Stimulated activated CD8-positive, alpha-beta memory T cell treated with anti-CD3 and anti-CD28 coated beads, Interleukin-7, amount 100 ng/mL, for 4 hours (primary cell): ENCODE measurements around the gene ANGPTL8.

Source experiments
- DNase-seq, 2 donors: peaks; one replicate each; pipeline ENCODE4 v3.0.0-alpha.2; 2020; ENCODE audit warnings: low read depth in 2 of 2

ANGPTL8 gene

GRCh38 chr19:11203194-11204075, 36.0 kb upstream of the ANGPTL8 start:
- DNase-seq, result no peak

GRCh38 chr19:11204076-11204602, 35.3 kb upstream of the ANGPTL8 start:
- DNase-seq, result no peak

GRCh38 chr19:11204943-11205349, 34.5 kb upstream of the ANGPTL8 start:
- DNase-seq, result no peak

DNA sequence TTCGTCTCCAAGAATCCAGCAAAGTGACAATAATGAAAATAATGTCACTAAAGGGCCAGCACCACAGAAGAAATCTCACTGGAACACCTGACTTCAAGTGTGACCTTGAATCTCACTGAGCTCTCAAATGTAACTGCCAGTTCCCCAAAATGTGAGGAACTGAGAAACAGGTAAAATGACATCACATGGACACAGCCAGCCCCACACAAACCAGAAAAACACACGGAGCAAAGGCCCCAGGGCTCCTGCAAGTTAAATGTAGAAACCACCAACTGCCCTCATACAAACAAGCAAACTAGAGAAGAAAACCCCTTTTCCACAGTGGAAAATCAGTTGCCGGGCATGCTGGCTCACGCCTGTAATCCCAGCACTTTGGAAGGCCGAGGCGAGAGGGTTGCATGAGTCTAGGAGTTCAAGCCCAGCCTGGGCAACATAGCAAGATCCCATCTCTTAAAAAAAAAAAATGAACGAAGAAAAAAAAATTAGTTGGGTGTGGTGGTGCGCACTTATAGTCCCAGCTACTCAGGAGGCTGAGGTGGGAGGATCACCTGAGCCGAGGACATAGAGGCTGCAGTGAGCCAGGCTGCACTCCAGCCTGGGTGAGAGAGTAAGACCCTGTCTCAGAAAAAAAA, 33.4 kb upstream of the ANGPTL8 start:
- DNase-seq, result no peak

- no peak for DNase-seq
Observed at GRCh38 chr19:11208561-11209471, 30.6 kb upstream of the ANGPTL8 start.

DNA sequence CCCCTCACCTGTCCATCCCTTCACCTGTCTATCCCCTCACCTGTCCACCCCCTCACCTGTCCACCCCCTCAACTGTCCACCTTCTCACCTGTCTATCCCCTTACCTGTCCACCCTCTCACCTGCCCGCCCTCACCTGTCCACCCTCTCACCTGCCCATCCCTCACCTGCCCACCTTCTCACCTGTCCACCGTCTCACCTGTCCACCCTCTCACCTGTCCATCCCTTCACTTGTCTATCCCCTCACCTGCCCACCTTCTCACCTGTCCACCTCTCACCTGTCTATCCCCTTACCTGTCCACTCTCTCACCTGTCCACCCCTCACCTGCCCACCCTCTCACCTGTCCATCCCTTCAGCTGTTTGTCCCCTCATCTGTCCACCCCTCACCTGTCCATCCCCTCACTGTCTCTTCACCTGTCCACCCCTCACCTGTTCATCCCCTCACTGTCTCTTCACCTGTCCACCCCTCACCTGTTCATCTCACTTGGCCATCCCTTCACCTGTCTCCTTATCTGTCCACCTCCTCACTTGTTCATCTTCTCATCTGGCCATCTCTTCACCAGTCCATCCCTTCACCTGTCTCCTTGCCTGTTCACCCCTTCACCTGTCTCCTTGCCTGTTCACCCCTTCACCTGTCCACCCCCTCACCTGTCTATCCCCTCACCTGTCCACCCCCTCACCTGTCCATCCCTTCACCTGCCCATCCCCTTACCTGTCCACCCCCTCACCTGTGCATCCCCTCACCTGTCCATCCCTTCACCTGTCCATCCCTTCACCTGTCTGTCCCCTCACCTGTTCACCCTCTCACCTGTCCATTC, 29.4 kb upstream of the ANGPTL8 start:
- DNase-seq, result no peak

DNA sequence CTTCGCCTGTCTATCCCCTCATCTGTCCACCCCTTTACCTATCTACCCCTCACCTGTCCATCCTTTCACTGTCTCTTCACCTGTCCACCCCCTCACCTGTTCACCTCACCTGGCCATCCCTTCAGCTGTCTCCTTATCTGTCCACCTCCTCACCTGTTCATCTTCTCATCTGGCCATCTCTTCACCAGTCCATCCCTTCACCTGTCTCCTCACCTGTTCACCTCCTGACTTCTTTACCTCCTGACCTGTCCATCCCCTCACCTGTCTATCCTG, 28.8 kb upstream of the ANGPTL8 start:
- DNase-seq, result no peak

DNA sequence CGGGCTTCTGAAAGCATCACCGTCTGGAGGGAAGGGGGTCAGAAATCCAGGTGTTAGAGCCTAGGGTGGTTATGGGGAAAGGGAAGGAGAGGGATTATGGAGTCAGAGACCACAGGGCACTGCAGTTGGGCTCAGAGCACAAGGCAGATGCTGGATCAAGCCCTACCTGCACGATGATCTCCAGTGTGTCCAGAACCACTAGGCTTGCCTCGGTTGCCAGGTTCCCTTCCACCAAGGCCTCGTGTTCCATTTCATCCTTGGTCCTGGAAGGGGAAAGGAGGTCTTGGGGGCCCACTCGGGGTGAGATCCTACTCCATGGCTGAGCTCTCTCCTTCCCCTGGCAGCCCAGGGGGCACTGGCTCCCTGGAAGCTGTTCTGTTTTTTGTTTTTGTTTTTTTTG, 25.0 kb upstream of the ANGPTL8 start:
- DNase-seq, result no peak

- no peak for DNase-seq
Observed at GRCh38 chr19:11221082-11221598, 18.3 kb upstream of the ANGPTL8 start.

- no peak for DNase-seq
Observed at GRCh38 chr19:11223200-11223599, 16.2 kb upstream of the ANGPTL8 start.

DNA sequence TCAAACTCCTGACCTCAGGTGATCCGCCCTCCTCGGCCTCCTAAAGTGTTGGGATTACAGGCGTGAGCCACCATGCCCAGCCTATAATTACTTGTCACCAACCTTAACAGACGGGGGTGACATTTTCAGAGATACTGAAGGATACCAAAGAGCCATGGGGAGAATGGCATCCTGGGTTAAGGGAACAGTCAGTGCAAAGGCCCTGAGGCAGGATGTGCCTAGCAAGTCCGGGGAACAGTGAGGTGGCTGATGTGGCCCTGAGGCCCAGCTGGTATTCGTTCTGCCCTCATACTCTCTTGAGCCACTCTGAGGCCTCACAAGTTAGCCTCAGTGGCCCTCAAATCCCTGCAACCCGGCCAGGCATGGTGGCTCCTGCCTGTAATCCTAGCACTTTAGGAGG, 15.0 kb upstream of the ANGPTL8 start:
- DNase-seq, result no peak

DNA sequence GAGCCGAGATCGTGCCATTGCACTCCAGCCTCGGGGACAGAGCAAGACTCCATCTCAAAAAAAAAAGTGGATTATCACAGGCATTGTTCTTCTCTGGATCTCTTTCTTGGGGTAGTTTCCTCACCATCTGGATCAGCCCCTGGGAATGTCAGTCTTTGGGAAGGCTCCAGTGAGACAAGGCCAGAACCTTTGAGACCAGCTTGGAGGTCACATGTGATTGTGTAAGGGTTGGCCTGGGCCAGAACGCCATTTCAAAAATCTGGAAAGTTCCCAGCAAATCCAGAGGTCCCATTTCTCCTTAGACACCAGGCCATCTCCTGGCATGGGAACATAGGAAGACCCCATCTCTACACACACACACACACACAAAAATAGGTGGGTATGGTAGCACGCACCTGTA, 14.2 kb upstream of the ANGPTL8 start:
- no peak for DNase-seq

DNA sequence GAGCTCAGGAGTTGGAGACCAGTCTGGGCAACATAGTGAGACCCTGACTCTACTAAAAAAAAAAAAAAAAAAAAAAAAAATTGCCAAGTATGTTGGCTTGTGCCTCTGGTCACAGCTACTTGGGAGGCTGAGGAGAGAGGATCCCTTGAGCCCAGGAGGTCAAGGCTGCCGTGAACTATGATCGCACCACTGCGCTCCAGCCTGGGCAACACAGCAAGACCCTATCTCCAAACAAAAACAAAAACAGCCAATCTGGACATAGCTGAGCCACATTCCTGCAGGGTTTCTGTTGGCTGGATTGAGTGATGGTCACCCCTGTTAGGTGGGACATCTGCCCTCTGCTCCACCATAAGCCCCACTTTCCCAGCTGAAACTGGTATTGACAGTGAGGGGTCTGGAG, 13.6 kb upstream of the ANGPTL8 start:
- no peak for DNase-seq

DNA sequence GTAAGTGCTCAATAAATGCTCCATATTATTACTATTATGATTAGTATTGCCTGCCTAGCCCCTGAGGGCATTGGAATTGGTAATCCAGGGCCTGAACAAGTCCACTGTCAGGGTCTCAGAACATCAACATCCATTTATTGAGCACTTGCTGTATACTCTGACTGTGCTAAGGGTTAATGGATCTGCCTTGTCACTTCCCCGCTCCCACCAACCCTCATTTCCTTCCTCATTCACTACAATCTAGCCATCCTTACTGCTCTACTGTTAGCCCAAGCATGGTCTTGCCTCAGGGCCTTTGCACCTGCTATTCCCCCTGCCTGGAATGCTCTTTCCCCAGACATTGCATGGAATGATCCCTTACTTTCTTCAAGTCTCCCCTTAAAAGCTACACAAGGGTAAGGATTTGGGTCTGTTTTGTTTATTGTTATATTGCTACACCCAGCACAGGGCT, 12.7 kb upstream of the ANGPTL8 start:
- no peak for DNase-seq

DNA sequence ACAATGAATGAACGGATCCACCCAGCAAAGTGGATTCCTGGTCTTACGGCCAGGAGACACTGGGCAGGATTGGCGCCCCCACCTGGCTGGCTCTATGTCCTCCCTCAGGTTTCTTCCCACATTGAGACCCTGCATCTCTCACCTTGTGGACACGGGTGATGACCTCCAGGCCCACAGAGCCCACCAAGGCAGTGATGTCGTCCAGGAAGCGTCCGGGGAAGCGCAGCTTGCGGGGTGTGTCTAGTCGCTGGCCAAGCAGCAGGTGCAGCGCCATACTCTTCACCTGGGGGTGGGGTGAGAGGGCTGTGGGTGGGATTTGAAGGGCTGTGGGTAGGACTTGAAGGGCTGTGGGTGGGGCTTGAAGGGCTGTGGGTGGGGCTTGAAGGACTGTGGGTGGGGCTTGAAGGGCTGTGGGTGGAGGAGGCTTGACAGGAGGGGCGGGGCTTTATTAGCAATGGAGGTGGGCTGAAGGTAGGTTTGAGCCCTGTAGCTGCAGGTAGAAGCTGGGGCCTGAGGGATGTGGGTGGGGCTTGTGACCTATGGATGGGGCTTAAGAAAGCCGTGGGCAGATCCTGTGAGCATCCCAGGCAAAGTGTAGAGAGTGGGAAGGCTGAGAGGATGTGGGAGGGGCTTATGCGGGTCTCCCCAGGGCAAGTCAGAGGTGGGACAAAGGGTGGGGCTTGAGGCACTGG, 12.1 kb upstream of the ANGPTL8 start:
- no peak for DNase-seq

DNA sequence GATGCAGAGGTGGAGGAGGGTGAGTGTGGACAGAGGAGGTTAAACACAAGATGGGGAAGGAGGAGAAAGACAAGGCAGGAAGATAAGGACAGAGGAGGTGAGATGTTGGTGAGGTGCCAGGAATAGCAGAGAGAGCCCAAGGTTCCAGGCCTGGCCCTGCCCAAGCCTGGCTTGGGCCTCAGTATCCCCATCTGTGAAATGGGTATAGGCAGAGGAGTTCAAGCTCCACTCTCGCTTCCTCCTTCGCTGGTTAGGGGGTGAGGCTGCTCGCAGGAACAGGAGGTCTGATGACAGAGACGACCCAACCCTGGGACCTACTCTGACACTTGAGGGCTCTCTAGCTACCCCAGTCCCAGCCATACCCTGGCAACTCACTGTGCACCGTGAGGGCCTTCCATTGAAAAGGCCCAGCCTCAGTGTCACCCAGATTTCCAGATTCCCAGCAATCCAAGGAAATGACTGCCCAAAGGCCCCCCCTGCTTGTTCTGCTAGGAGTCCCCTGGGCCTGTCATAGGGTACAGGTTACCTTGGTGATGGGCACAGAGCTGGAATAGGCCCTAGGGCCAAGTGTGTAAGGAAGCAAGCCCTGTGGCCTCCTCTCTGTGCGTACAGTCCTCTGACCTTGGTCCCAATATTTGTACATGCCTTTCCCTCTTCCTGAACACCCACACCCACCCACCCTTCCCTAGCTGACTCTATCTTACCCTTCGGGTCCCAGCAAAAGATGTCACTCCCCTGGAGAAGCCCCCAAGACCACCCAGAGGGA, 8.6 kb upstream of the ANGPTL8 start:
- no peak for DNase-seq

GRCh38 chr19:11232555-11232954, 6.9 kb upstream of the ANGPTL8 start:
- DNase-seq, result no peak

GRCh38 chr19:11233073-11233472, 6.3 kb upstream of the ANGPTL8 start:
- DNase-seq, result no peak

DNA sequence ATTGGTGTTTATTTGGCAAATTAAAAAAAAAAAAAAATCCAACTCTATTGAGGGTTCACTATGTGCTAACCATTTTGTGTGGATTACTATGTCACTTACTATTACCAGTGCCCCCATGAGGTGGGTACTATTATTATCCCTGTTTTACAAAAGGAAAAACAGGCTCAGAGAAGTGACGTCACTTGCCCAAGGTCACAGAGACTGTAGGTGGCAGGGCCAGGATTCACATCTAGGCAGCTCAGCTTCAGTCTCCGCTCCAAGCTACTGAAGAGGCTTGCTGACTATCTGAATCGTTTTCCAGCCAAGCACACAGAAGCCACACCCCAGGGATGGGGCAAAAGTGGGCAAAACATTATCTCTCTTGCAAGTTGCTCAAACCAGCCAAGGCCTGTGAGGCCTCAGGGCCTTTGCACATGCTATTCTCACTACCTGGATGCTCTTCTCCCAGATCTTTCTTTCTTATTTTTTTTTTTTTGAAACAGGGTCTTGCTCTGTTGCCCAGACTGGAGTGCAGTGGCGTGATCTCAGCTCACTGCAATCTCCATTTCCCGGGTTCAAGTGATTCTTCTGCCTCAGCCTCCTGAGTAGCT, 4.8 kb upstream of the ANGPTL8 start:
- DNase-seq, result no peak
